Neural cell (in vitro differentiated cells): Measurements from ENCODE around the gene SLC37A2. TPM values are rescaled to one million over a fixed set of nuclear protein-coding genes. Genes with fewer than 3 reads are reported as not detected.
"Not testable (repeated sequence)": the region's sequence is repeated elsewhere in the genome, so short reads cannot be mapped to it uniquely, and the experiment has no call there.

Experiments
- H2AFZ ChIP-seq: fragments of 200-600, 300-800 bp; sonication (generic), shearing (Covaris generic); 2 replicates; pipeline ENCODE4 v1.6.0; 2014; ENCODE audit warnings: low read depth, mild to moderate bottlenecking, antibody characterized with exemption, low read length, moderate library complexity
- H3F3A ChIP-seq: fragments of 200-600 bp; shearing (Covaris generic); 2 replicates; pipeline ENCODE4 v1.6.1; 2016; ENCODE audit warnings: mild to moderate bottlenecking, moderate library complexity, mixed read lengths, antibody characterized with exemption, low read length; ENCODE audit not compliant: insufficient read depth, poor library complexity, severe bottlenecking
- H3K27ac ChIP-seq: fragments of 200-600, 300-800 bp; sonication (generic), shearing (Covaris generic); 2 replicates; pipeline ENCODE4 v1.5.1; 2014; ENCODE audit warnings: mild to moderate bottlenecking, low read length, moderate library complexity
- H3K27me3 ChIP-seq: fragments of 300-800, 200-600 bp; sonication (generic), shearing (Covaris generic); 2 replicates; pipeline ENCODE4 v1.6.0; 2014; ENCODE audit warnings: mild to moderate bottlenecking, low read depth, low read length, moderate library complexity; ENCODE audit not compliant: insufficient read depth
- H3K36me3 ChIP-seq: fragments of 300-800, 200-600 bp; sonication (generic), shearing (Covaris generic); 2 replicates; pipeline ENCODE4 v1.5.1; 2014; ENCODE audit warnings: mild to moderate bottlenecking, antibody characterized with exemption, low read length, moderate library complexity; ENCODE audit not compliant: insufficient read depth
- H3K4me2 ChIP-seq: fragments of 300-800, 200-600 bp; sonication (generic), shearing (Covaris generic); 2 replicates; pipeline ENCODE4 v1.6.0; 2014; ENCODE audit warnings: mild to moderate bottlenecking, low read length
- H3K4me3 ChIP-seq: fragments of 300-800, 200-600 bp; sonication (generic), shearing (Covaris generic); 2 replicates; pipeline ENCODE4 v1.5.1; 2014; ENCODE audit warnings: mild to moderate bottlenecking, low read length, moderate library complexity
- H3K79me2 ChIP-seq: fragments of 200-600 bp; shearing (Covaris generic); replicated peaks from 2 replicates; pipeline ENCODE4 v1.6.0; 2014; ENCODE audit warnings: mild to moderate bottlenecking, low read length, moderate library complexity; ENCODE audit not compliant: insufficient read depth
- H3K9ac ChIP-seq: fragments of 300-800, 200-600 bp; sonication (generic), shearing (Covaris generic); 2 replicates; pipeline ENCODE4 v1.6.1; 2016; ENCODE audit warnings: mild to moderate bottlenecking, low read length, mixed read lengths
- H3K9me2 ChIP-seq: fragments of 200-600 bp; shearing (Covaris generic); 2 replicates; pipeline ENCODE4 v1.6.1; 2016; ENCODE audit warnings: mild to moderate bottlenecking, low read length, mixed read lengths; ENCODE audit not compliant: insufficient read depth
- H3K9me3 ChIP-seq: fragments of 200-600, 300-800 bp; sonication (generic), shearing (Covaris generic); 2 replicates; pipeline ENCODE4 v1.6.1; 2016; ENCODE audit warnings: mild to moderate bottlenecking, mixed run types, low read length, moderate library complexity, mixed read lengths
- H4K20me1 ChIP-seq: fragments of 200-600 bp; shearing (Covaris generic); 2 replicates; pipeline ENCODE4 v1.6.1; 2016; ENCODE audit warnings: mild to moderate bottlenecking, mixed run types; ENCODE audit not compliant: insufficient read depth
- CTCF ChIP-seq: fragments of 450-650 bp; IDR thresholded peaks from 2 replicates; pipeline ENCODE4 v1.5.1; 2014; ENCODE audit warnings: antibody characterized with exemption, mild to moderate bottlenecking, moderate library complexity; ENCODE audit not compliant: poor library complexity, severe bottlenecking
- EP300 ChIP-seq: fragments of 450-650 bp; conservative IDR thresholded peaks from 2 replicates; pipeline ENCODE4 v1.6.1; 2014; ENCODE audit warnings: antibody characterized with exemption, mild to moderate bottlenecking, moderate library complexity; ENCODE audit not compliant: poor library complexity, severe bottlenecking
- EZH2 ChIP-seq: fragments of 200-600, 300-800 bp; shearing (Covaris generic), sonication (generic); IDR thresholded peaks from 2 replicates; pipeline ENCODE4 v1.6.1; 2014; ENCODE audit warnings: antibody characterized with exemption, low read length, borderline replicate concordance, mild to moderate bottlenecking; ENCODE audit not compliant: insufficient read depth, poor library complexity, severe bottlenecking
- MXI1 ChIP-seq: fragments of 450-650 bp; conservative IDR thresholded peaks from 2 replicates; pipeline ENCODE4 v1.6.1; 2014; ENCODE audit warnings: antibody characterized with exemption, mild to moderate bottlenecking; ENCODE audit not compliant: poor library complexity, severe bottlenecking
- POLR2AphosphoS5 ChIP-seq: IDR thresholded peaks from 2 replicates; pipeline ENCODE4 v1.6.1; 2012
- RAD21 ChIP-seq: fragments of 450-650 bp; conservative IDR thresholded peaks from 2 replicates; pipeline ENCODE4 v1.6.1; 2014; ENCODE audit warnings: antibody characterized with exemption, mild to moderate bottlenecking, moderate library complexity
- SMC3 ChIP-seq: fragments of 450-650 bp; conservative IDR thresholded peaks from 2 replicates; pipeline ENCODE4 v1.6.1; 2014; ENCODE audit warnings: antibody characterized with exemption, mild to moderate bottlenecking, moderate library complexity; ENCODE audit not compliant: poor library complexity
- TAF1 ChIP-seq: IDR thresholded peaks from 2 replicates; pipeline ENCODE4 v1.6.1; 2012; ENCODE audit warnings: low read depth
- polyA plus RNA-seq: library from polyadenylated mRNA; depleted of rRNA; stranded (reverse); fragments of >200 nt; gene quantifications from 2 replicates; pipeline ENCODE4 v1.2.3, GENCODE V29; 2014
- TF ChIP-seq, protein P1 (sequence below): IDR thresholded peaks from 2 replicates; pipeline ENCODE4 v1.6.1; 2012; ENCODE audit warnings: borderline replicate concordance

SLC37A2 gene
- polyA plus RNA-seq, 1 donor from 2014 or later = 0.12 TPM

- H4K20me1 ChIP-seq = no peaks in the 10 kb centered on the region
- TF ChIP-seq, protein P1, sequence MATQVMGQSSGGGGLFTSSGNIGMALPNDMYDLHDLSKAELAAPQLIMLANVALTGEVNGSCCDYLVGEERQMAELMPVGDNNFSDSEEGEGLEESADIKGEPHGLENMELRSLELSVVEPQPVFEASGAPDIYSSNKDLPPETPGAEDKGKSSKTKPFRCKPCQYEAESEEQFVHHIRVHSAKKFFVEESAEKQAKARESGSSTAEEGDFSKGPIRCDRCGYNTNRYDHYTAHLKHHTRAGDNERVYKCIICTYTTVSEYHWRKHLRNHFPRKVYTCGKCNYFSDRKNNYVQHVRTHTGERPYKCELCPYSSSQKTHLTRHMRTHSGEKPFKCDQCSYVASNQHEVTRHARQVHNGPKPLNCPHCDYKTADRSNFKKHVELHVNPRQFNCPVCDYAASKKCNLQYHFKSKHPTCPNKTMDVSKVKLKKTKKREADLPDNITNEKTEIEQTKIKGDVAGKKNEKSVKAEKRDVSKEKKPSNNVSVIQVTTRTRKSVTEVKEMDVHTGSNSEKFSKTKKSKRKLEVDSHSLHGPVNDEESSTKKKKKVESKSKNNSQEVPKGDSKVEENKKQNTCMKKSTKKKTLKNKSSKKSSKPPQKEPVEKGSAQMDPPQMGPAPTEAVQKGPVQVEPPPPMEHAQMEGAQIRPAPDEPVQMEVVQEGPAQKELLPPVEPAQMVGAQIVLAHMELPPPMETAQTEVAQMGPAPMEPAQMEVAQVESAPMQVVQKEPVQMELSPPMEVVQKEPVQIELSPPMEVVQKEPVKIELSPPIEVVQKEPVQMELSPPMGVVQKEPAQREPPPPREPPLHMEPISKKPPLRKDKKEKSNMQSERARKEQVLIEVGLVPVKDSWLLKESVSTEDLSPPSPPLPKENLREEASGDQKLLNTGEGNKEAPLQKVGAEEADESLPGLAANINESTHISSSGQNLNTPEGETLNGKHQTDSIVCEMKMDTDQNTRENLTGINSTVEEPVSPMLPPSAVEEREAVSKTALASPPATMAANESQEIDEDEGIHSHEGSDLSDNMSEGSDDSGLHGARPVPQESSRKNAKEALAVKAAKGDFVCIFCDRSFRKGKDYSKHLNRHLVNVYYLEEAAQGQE = no peak
- TF ChIP-seq TAF1 (no peak), EZH2 (no peak), POLR2AphosphoS5 (no peak), SMC3 (no peak), CTCF (no peak), EP300 (no peak), MXI1 (no peak), RAD21 (no peak)
- H3F3A ChIP-seq = no peaks in the 10 kb centered on the region
- no peaks in the 10 kb centered on the region for H3K36me3 ChIP-seq
- no peaks in the 10 kb centered on the region for H3K79me2 ChIP-seq
- H3K27ac ChIP-seq = no peak overlapping the region
- H3K9me2 ChIP-seq = no peaks in the 10 kb centered on the region
- no peaks in the 10 kb centered on the region for H3K27me3 ChIP-seq
- H3K4me2 ChIP-seq = no peak overlapping the region
- no peaks in the 10 kb centered on the region for H3K9me3 ChIP-seq
- no peak overlapping the region for H2AFZ ChIP-seq
- H3K9ac ChIP-seq = no peak overlapping the region
- no peak overlapping the region for H3K4me3 ChIP-seq
Measured at GRCh38 chr11:125022551-125022950, 40.6 kb upstream of the SLC37A2 start.

DNA sequence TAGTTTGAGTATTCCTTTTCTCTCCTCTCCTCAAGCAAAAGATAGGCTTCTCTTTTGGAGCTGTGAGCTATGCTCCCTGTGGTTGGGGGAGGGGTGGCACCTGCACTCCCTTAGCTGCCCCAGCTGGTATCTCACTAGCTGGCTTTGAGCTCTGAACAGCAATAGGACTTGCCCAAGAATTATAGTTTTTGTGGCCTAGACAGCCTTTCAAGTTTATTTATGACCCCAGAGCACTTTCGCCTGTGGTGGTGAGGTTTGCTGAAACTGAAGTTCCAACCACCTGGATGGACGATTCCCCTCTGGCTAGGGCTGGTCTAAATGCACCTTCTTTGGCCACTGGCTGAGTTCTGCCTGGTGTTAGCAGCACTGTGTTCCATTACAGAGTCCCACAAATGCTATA lies 37.1 kb upstream of the SLC37A2 start:
- H3K27me3 ChIP-seq = no peaks in the 10 kb centered on the region
- H3K9ac ChIP-seq = no peak overlapping the region
- no peak overlapping the region for H3K4me3 ChIP-seq
- H3K9me2 ChIP-seq = no peaks in the 10 kb centered on the region
- no peaks in the 10 kb centered on the region for H3K9me3 ChIP-seq
- no peak overlapping the region for H3K4me2 ChIP-seq
- no peak for TF ChIP-seq MXI1
- no peak for TF ChIP-seq EZH2
- no peak for TF ChIP-seq CTCF
- no peak for TF ChIP-seq POLR2AphosphoS5
- no peak for TF ChIP-seq EP300
- TF ChIP-seq SMC3 = no peak
- no peak for TF ChIP-seq TAF1
- TF ChIP-seq RAD21 = no peak
- TF ChIP-seq, protein P1 = no peak
- H3K36me3 ChIP-seq = no peaks in the 10 kb centered on the region
- no peak overlapping the region for H3K27ac ChIP-seq
- no peaks in the 10 kb centered on the region for H4K20me1 ChIP-seq
- H2AFZ ChIP-seq = no peak overlapping the region
- no peaks in the 10 kb centered on the region for H3K79me2 ChIP-seq
- H3F3A ChIP-seq = no peaks in the 10 kb centered on the region

GRCh38 chr11:125029431-125029830 lies 33.7 kb upstream of the SLC37A2 start:
- not testable (repeated sequence) for H3K79me2 ChIP-seq, H3K4me3 ChIP-seq, H3K4me2 ChIP-seq, H3K27ac ChIP-seq, H3F3A ChIP-seq, H2AFZ ChIP-seq, H3K9me3 ChIP-seq, H3K27me3 ChIP-seq, H3K36me3 ChIP-seq, H3K9me2 ChIP-seq, H4K20me1 ChIP-seq, H3K9ac ChIP-seq
